ENCODE results near the gene ARHGAP25. TPM values are rescaled to one million over a fixed set of nuclear protein-coding genes. Genes with fewer than 3 reads are reported as not detected.

The ARHGAP25 gene
- total and polyA plus RNA-seq, 4 donors: 17.1 to 43.0 (median 22.6) TPM

GRCh38 chr2:68736086-68736485 is 1.5 kb downstream of the ARHGAP25 start:
- peaks cover 0 to 2% (median 0%) of the 10 kb centered on the region in 4 donors for H3K9me3 ChIP-seq (ENCODE audit: control insufficient read depth in 4 of 4, insufficient read depth in 3 of 4, low read length in 3 of 4)
- no peaks in the 10 kb centered on the region for H3K36me3 ChIP-seq (ENCODE audit: control insufficient read depth in 4 of 4, insufficient read depth in 4 of 4, low read length in 4 of 4)
- DNase-seq (no peak), ATAC-seq (ENCODE audit: insufficient read depth, low FRiP score) (no peak)
- 31 to 41% methylated on average over 2 of the region's 2 CpGs for WGBS, 2 donors
- no peak overlapping the region for H3K4me3 ChIP-seq
- TF ChIP-seq CTCF (IDR thresholded peaks at IDR 0.05; ENCODE audit: control extremely low read depth, extremely low read depth): no peak
- H3K27ac ChIP-seq (ENCODE audit: low read depth in 1 of 2, low read length in 1 of 2): no peak overlapping the region
- H3K27me3 ChIP-seq (ENCODE audit: control insufficient read depth in 3 of 3, insufficient read depth in 3 of 3, low read length in 2 of 3): no peaks in the 10 kb centered on the region
- H3K4me1 ChIP-seq (ENCODE audit: control insufficient read depth in 5 of 5, insufficient read depth in 5 of 5, low read length in 5 of 5): peaks cover 0 to 1% (median 0%) of the 10 kb centered on the region in 5 donors
- no peak overlapping the region for H3K9ac ChIP-seq (ENCODE audit: insufficient read depth in 1 of 2, low read length in 2 of 2)

- WGBS, 2 donors: 39 to 47% methylated on average over 1 of the region's 1 CpG
- no peak for DNase-seq
- Histone ChIP-seq H3K27me3 (ENCODE audit: control insufficient read depth in 3 of 3, insufficient read depth in 3 of 3, low read length in 2 of 3) (no peaks in the 10 kb centered on the region), H3K36me3 (ENCODE audit: control insufficient read depth in 4 of 4, insufficient read depth in 4 of 4, low read length in 4 of 4) (no peaks in the 10 kb centered on the region), H3K27ac (ENCODE audit: low read depth in 1 of 2, low read length in 1 of 2) (no peak overlapping the region), H3K4me3 (no peak overlapping the region), H3K4me1 (ENCODE audit: control insufficient read depth in 5 of 5, insufficient read depth in 5 of 5, low read length in 5 of 5) (peaks cover 0 to 1% (median 0%) of the 10 kb centered on the region in 5 donors), H3K9me3 (ENCODE audit: control insufficient read depth in 4 of 4, insufficient read depth in 3 of 4, low read length in 3 of 4) (no peaks in the 10 kb centered on the region), H3K9ac (ENCODE audit: insufficient read depth in 1 of 2, low read length in 2 of 2) (no peak overlapping the region)
- TF ChIP-seq CTCF (IDR thresholded peaks at IDR 0.05; ENCODE audit: control extremely low read depth, extremely low read depth): no peak
- ATAC-seq (ENCODE audit: insufficient read depth, low FRiP score): no peak
Observed at GRCh38 chr2:68737711-68738110, 3.1 kb downstream of the ARHGAP25 start.

- TF ChIP-seq CTCF (IDR thresholded peaks at IDR 0.05; ENCODE audit: control extremely low read depth, extremely low read depth): no peak
- 66 to 73% methylated on average over 3 of the region's 3 CpGs for WGBS, 2 donors
- no peak overlapping the region for H3K27ac ChIP-seq (ENCODE audit: low read depth in 1 of 2, low read length in 1 of 2)
- H3K27me3 ChIP-seq (ENCODE audit: control insufficient read depth in 3 of 3, insufficient read depth in 3 of 3, low read length in 2 of 3): no peaks in the 10 kb centered on the region
- DNase-seq (no peak), ATAC-seq (ENCODE audit: insufficient read depth, low FRiP score) (no peak)
- peaks cover 0 to 1% (median 0%) of the 10 kb centered on the region in 5 donors for H3K4me1 ChIP-seq (ENCODE audit: control insufficient read depth in 5 of 5, insufficient read depth in 5 of 5, low read length in 5 of 5)
- H3K9me3 ChIP-seq (ENCODE audit: control insufficient read depth in 4 of 4, insufficient read depth in 3 of 4, low read length in 3 of 4): no peaks in the 10 kb centered on the region
- H3K9ac ChIP-seq (ENCODE audit: insufficient read depth in 1 of 2, low read length in 2 of 2): no peak overlapping the region
- no peaks in the 10 kb centered on the region for H3K36me3 ChIP-seq (ENCODE audit: control insufficient read depth in 4 of 4, insufficient read depth in 4 of 4, low read length in 4 of 4)
- no peak overlapping the region for H3K4me3 ChIP-seq
Observed at GRCh38 chr2:68738906-68739594, 4.4 kb downstream of the ARHGAP25 start.

All from lung (tissue), 12 donors.